H1 (cell line): ENCODE measurements around the gene TFAP2D. TPM values are rescaled to one million over a fixed set of nuclear protein-coding genes. Genes with fewer than 3 reads are reported as not detected.

ENCODE experiments used
- CTCF ChIA-PET: fragments of 300-600 bp; sonication (Branson Sonifier 250); formaldehyde crosslinking; loops from one replicate; lab custom pipeline; 2021; ENCODE audit not compliant: partially characterized antibody; lab: Charles Lee
- POLR2A ChIA-PET: fragments of 300-600 bp; sonication (Branson Sonifier 250); formaldehyde crosslinking; loops from one replicate; lab custom pipeline; 2021; ENCODE audit warnings: inconsistent platforms; ENCODE audit not compliant: partially characterized antibody; lab: Charles Lee
- DNase-seq, 2 experiments: peaks; one replicate each; pipeline versions ENCODE4 v3.0.0 to v3.0.0-alpha.2; 2010 to 2022; ENCODE audit warnings: low spot score in 2 of 2, low read depth in 1 of 2, mixed read lengths in 1 of 2
- FAIRE-seq: peaks from 2 replicates; lab custom pipeline; 2011; peaks lifted over from hg19 to GRCh38; lab: Jason Lieb, UNC
- H2AFZ ChIP-seq: 2 replicates; pipeline ENCODE4 v1.8.1; 2012; ENCODE audit warnings: low read length, inconsistent platforms
- H2AK5ac ChIP-seq: 2 replicates; pipeline ENCODE4 v1.6.1; 2013; ENCODE audit warnings: low read depth, low read length
- H2BK120ac ChIP-seq: replicated peaks from 2 replicates; pipeline ENCODE3; 2013; ENCODE audit warnings: low read depth, low read length, inconsistent platforms
- H2BK12ac ChIP-seq: 2 replicates; pipeline ENCODE4 v1.6.1; 2013; ENCODE audit warnings: low read depth, low read length
- H2BK15ac ChIP-seq: 2 replicates; pipeline ENCODE4 v1.6.1; 2013; ENCODE audit warnings: low read length
- H2BK20ac ChIP-seq: 2 replicates; pipeline ENCODE4 v1.6.1; 2013; ENCODE audit warnings: low read length
- H2BK5ac ChIP-seq: 2 replicates; pipeline ENCODE4 v1.6.1; 2013; ENCODE audit warnings: low read depth, low read length
- H3K14ac ChIP-seq: 2 replicates; pipeline ENCODE4 v1.6.1; 2013; ENCODE audit warnings: inconsistent platforms; ENCODE audit not compliant: insufficient read length
- H3K18ac ChIP-seq: 2 replicates; pipeline ENCODE4 v1.6.1; 2013; ENCODE audit warnings: low read length; ENCODE audit errors: extremely low read depth
- H3K23ac ChIP-seq: 2 replicates; pipeline ENCODE4 v1.6.1; 2013; ENCODE audit warnings: inconsistent platforms; ENCODE audit not compliant: insufficient read length
- H3K23me2 ChIP-seq: 2 replicates; pipeline ENCODE4 v1.6.1; 2013; ENCODE audit warnings: low read depth, low read length
- H3K27ac ChIP-seq: 2 replicates; pipeline ENCODE4 v1.6.1; 2011; ENCODE audit warnings: low read depth, low read length, inconsistent platforms
- H3K27me3 ChIP-seq, 4 experiments: replicated peaks in 1 of 4; 1 replicate in 1 of 4; 2 replicates in 3 of 4; pipeline versions ENCODE4 v1.6.1 to v1.8.1; 2011 to 2013; ENCODE audit warnings: low read length in 3 of 4, mild to moderate bottlenecking in 3 of 4, inconsistent platforms in 2 of 4, mixed read lengths in 2 of 4, moderate library complexity in 1 of 4; ENCODE audit not compliant: control insufficient read depth in 3 of 4, insufficient read depth in 3 of 4; ENCODE audit errors: extremely low read depth in 1 of 4
- H3K36me3 ChIP-seq, 4 experiments: 2 replicates each; pipeline versions ENCODE4 v1.6.1 to v1.8.1; 2011 to 2013; ENCODE audit warnings: mild to moderate bottlenecking in 4 of 4, low read length in 3 of 4, moderate library complexity in 2 of 4, control low read depth in 1 of 4, inconsistent platforms in 1 of 4; ENCODE audit not compliant: insufficient read depth in 4 of 4, control insufficient read depth in 2 of 4
- H3K4ac ChIP-seq: replicated peaks from 2 replicates; pipeline ENCODE3; 2013; ENCODE audit warnings: low read length, low read depth, mixed read lengths, inconsistent platforms; ENCODE audit not compliant: insufficient read length
- H3K4me1 ChIP-seq, 4 experiments: replicated peaks in 1 of 4; 1 replicate in 1 of 4; 2 replicates in 3 of 4; pipeline versions ENCODE4 v1.6.1 to v1.8.1; 2011 to 2013; ENCODE audit warnings: low read length in 3 of 4, inconsistent platforms in 2 of 4, mixed read lengths in 1 of 4; ENCODE audit not compliant: insufficient read depth in 4 of 4, control insufficient read depth in 3 of 4
- H3K4me2 ChIP-seq, 2 experiments: 2 replicates each; pipeline versions ENCODE4 v1.6.1 to v1.8.1; 2011 to 2013; ENCODE audit warnings: low read depth in 2 of 2, low read length in 2 of 2, control low read depth in 1 of 2, inconsistent platforms in 1 of 2, mild to moderate bottlenecking in 1 of 2; ENCODE audit not compliant: insufficient read depth in 1 of 2
- H3K4me3 ChIP-seq, 4 experiments: fragments of 200-600, 300-600 bp in 1 of 4; sonication (generic), shearing (Covaris generic), sonication (Bioruptor Twin) in 1 of 4; 2 replicates each; pipeline versions ENCODE4 v1.5.1 to v1.8.1; 2011 to 2016; ENCODE audit warnings: low read length in 4 of 4, low read depth in 3 of 4, control low read depth in 2 of 4, inconsistent platforms in 2 of 4, mild to moderate bottlenecking in 2 of 4, mixed read lengths in 1 of 4, moderate library complexity in 1 of 4; ENCODE audit not compliant: insufficient read depth in 2 of 4; ENCODE audit errors: extremely low read depth in 1 of 4
- H3K56ac ChIP-seq: replicated peaks from 2 replicates; pipeline ENCODE3; 2013; ENCODE audit warnings: low read depth, mild to moderate bottlenecking, mixed read lengths, low read length, inconsistent platforms; ENCODE audit not compliant: insufficient read length
- H3K79me1 ChIP-seq: 2 replicates; pipeline ENCODE4 v1.6.1; 2013; ENCODE audit warnings: low read depth, low read length, control low read depth
- H3K79me2 ChIP-seq, 2 experiments: 2 replicates each; pipeline versions ENCODE4 v1.6.1 to v1.8.1; 2012 to 2013; ENCODE audit warnings: low read length in 2 of 2, mild to moderate bottlenecking in 2 of 2, inconsistent platforms in 1 of 2; ENCODE audit not compliant: insufficient read depth in 2 of 2, control insufficient read depth in 1 of 2
- H3K9ac ChIP-seq, 4 experiments: replicated peaks in 1 of 4; 1 replicate in 1 of 4; 2 replicates in 3 of 4; pipeline versions ENCODE4 v1.6.1 to v1.8.1; 2011 to 2013; ENCODE audit warnings: low read depth in 3 of 4, low read length in 3 of 4, control low read depth in 2 of 4, mild to moderate bottlenecking in 2 of 4, moderate library complexity in 2 of 4, inconsistent platforms in 1 of 4; ENCODE audit errors: extremely low read depth in 1 of 4
- H3K9me3 ChIP-seq, 2 experiments: 2 replicates each; pipeline versions ENCODE4 v1.6.1 to v1.8.1; 2012 to 2013; ENCODE audit warnings: mild to moderate bottlenecking in 2 of 2, moderate library complexity in 2 of 2, control low read depth in 1 of 2, inconsistent platforms in 1 of 2, low read depth in 1 of 2, low read length in 1 of 2, mixed read lengths in 1 of 2; ENCODE audit not compliant: insufficient read depth in 2 of 2
- H4K20me1 ChIP-seq, 2 experiments: replicated peaks in 1 of 2; 2 replicates each; pipeline versions ENCODE3 to v1.8.1; 2011 to 2013; ENCODE audit warnings: inconsistent platforms in 2 of 2, low read length in 2 of 2, mild to moderate bottlenecking in 1 of 2; ENCODE audit not compliant: insufficient read depth in 2 of 2, control insufficient read depth in 1 of 2
- H4K5ac ChIP-seq: 2 replicates; pipeline ENCODE4 v1.6.1; 2013; ENCODE audit warnings: low read length, low read depth, mixed read lengths, inconsistent platforms; ENCODE audit not compliant: insufficient read length
- H4K8ac ChIP-seq: 2 replicates; pipeline ENCODE4 v1.8.0; 2013; ENCODE audit warnings: mild to moderate bottlenecking, moderate library complexity, low read length, inconsistent platforms; ENCODE audit not compliant: insufficient read depth; ENCODE audit errors: extremely low read depth
- H4K91ac ChIP-seq: replicated peaks from 2 replicates; pipeline ENCODE3; 2013; ENCODE audit warnings: low read length, mixed read lengths, inconsistent platforms; ENCODE audit not compliant: insufficient read length
- ATF3 ChIP-seq: IDR thresholded peaks from 2 replicates; pipeline ENCODE4 v1.6.1; 2011; ENCODE audit warnings: low read depth, mild to moderate bottlenecking, low read length; ENCODE audit not compliant: insufficient read depth
- BRCA1 ChIP-seq: IDR thresholded peaks from 2 replicates; pipeline ENCODE4 v1.6.1; 2012; ENCODE audit warnings: low read depth, low read length, improper control_type of control experiment
- CBX5 ChIP-seq: fragments of 300-800, 300-1000 bp; sonication (generic); IDR thresholded peaks from 2 replicates; pipeline ENCODE4 v1.7.1; 2016; ENCODE audit warnings: antibody characterized with exemption, low read length, low read depth
- E2F6 ChIP-seq: IDR thresholded peaks from 2 replicates; pipeline ENCODE4 v1.6.1; 2012; ENCODE audit warnings: inconsistent platforms
- MAX ChIP-seq: IDR thresholded peaks from 2 replicates; pipeline ENCODE4 v1.6.1; 2012; ENCODE audit warnings: inconsistent platforms
- SAP30 ChIP-seq: fragments of 300-600 bp; sonication (generic); IDR thresholded peaks from 2 replicates; pipeline ENCODE4 v1.7.1; 2012; ENCODE audit warnings: low read length, moderate library complexity, mild to moderate bottlenecking, inconsistent platforms; ENCODE audit not compliant: insufficient read depth, insufficient replicate concordance
- SIN3A ChIP-seq, 2 experiments: IDR thresholded peaks in 1 of 2; conservative IDR thresholded peaks in 1 of 2; 2 replicates each; pipeline ENCODE4 v1.6.1; 2011 to 2012; ENCODE audit warnings: low read length in 2 of 2, improper control_type of control experiment in 1 of 2, low read depth in 1 of 2, mild to moderate bottlenecking in 1 of 2
- WGBS, 2 experiments: shearing (Covaris generic) in 1 of 2; methylation state at CpG; one replicate each; pipeline versions ENCODE4 v1.1.6 to v1.1.7; 2013 to 2015; ENCODE audit warnings: low lambda C conversion rate in 2 of 2, mixed read lengths in 2 of 2, inconsistent platforms in 1 of 2, low coverage in 1 of 2, missing lambda C conversion rate in 1 of 2; ENCODE audit not compliant: insufficient replicate concordance in 2 of 2, insufficient coverage in 1 of 2, insufficient read length in 1 of 2; ENCODE audit errors: extremely low coverage in 1 of 2, missing lambda C conversion rate in 1 of 2; 5-methylcytosine and 5-hydroxymethylcytosine counted together
- polyA plus RNA-seq, 7 experiments: library from polyadenylated mRNA; depleted of rRNA in 3 of 7; stranded (reverse) in 5 of 7; unstranded in 2 of 7; fragments of >200 nt in 5 of 7; fragments of 200-250 nt in 2 of 7; gene quantifications; 1 replicate in 5 of 7; 2 replicates in 1 of 7; 4 replicates in 1 of 7; pipeline versions ENCODE4 v1.2.1 to v1.2.3, GENCODE V29; 2011 to 2013; ENCODE audit warnings: missing spikeins in 2 of 7, mixed read lengths in 2 of 7
- total RNA-seq: library from RNA; stranded (reverse); fragmentation: NEBNext Ultra II Directional; extraction: Animal tissue kit (Norgen Biotek cat#: 25700); gene quantifications from 2 replicates; pipeline ENCODE4 v1.2.1, GENCODE V29; 2021

The TFAP2D gene
- total and polyA plus RNA-seq, 2 of the 8 experiments (the other 6 are each of a cell fraction or from before 2014, with no cell fraction given), result not detected

- Histone ChIP-seq H2BK120ac (no peak overlapping the region), H3K4me2 (no peak overlapping the region), H2BK12ac (no peak overlapping the region), H3K79me1 (no peaks in the 10 kb centered on the region), H3K23ac (no peak overlapping the region), H2AK5ac (no peak overlapping the region), H3K18ac (no peak overlapping the region), H2BK5ac (no peak overlapping the region), H4K8ac (no peak overlapping the region), H4K5ac (no peak overlapping the region), H4K91ac (no peak overlapping the region), H3K36me3 (no peaks in the 10 kb centered on the region), H3K9me3 (no peaks in the 10 kb centered on the region), H3K79me2 (no peaks in the 10 kb centered on the region), H3K56ac (no peak overlapping the region), H3K4me3 (no peak overlapping the region), H3K23me2 (no peaks in the 10 kb centered on the region), H3K27me3 (peaks cover 0 to 8% (median 4%) of the 10 kb centered on the region in 4 experiments; a peak in 3 of 7 replicates), H3K14ac (no peak overlapping the region), H2BK20ac (no peak overlapping the region), H2AFZ (no peak overlapping the region), H3K4me1 (peaks cover 0 to 2% (median 0%) of the 10 kb centered on the region in 4 experiments; a peak in 1 of 7 replicates), H3K4ac (no peak overlapping the region), H2BK15ac (no peak overlapping the region), H3K9ac (no peak overlapping the region), H4K20me1 (no peaks in the 10 kb centered on the region), H3K27ac (no peak overlapping the region)
- DNase-seq, result no peak
- CTCF ChIA-PET, result interaction anchor here (0.5 to 1.7 kb wide), 7 partner anchors 10 to 1321 kb away, joined by 3 to 4 read pairs (median 3); no protein-coding TSS in a partner anchor
- POLR2A ChIA-PET, result interaction anchor here (1.1 to 1.7 kb wide), 2 partner anchors 20 to 22 kb away, joined by 4 read pairs; no protein-coding TSS in a partner anchor
- WGBS, 2 experiments, result 45% methylated on average over 10 of the region's 11 CpGs; no CpG with 5 or more reads in 1 of the 2 experiments
- no peak for FAIRE-seq
- TF ChIP-seq CBX5, result no peak
- TF ChIP-seq E2F6, result peak; percentile 96
- TF ChIP-seq ATF3, result no peak
- TF ChIP-seq BRCA1, result no peak
- TF ChIP-seq MAX, result peak; percentile 98
- peak; percentile 84 to 91; a peak in 3 of 4 replicates for TF ChIP-seq SIN3A (conservative IDR thresholded peaks at IDR 0.05 in 1 of 2, IDR thresholded peaks at IDR 0.05 in 1 of 2; ENCODE audit: low read depth in 1 of 2, low read length in 2 of 2)
- TF ChIP-seq SAP30, result peak; percentile 67
These were observed 14.1 kb upstream of the TFAP2D start for GRCh38 chr6:50699051-50699775.
